ENCODE measurements around the gene AFF2.

GRCh38 chrX:149022485-149022884 lies 522.1 kb downstream of the AFF2 start:
- TF ChIP-seq, protein P1, sequence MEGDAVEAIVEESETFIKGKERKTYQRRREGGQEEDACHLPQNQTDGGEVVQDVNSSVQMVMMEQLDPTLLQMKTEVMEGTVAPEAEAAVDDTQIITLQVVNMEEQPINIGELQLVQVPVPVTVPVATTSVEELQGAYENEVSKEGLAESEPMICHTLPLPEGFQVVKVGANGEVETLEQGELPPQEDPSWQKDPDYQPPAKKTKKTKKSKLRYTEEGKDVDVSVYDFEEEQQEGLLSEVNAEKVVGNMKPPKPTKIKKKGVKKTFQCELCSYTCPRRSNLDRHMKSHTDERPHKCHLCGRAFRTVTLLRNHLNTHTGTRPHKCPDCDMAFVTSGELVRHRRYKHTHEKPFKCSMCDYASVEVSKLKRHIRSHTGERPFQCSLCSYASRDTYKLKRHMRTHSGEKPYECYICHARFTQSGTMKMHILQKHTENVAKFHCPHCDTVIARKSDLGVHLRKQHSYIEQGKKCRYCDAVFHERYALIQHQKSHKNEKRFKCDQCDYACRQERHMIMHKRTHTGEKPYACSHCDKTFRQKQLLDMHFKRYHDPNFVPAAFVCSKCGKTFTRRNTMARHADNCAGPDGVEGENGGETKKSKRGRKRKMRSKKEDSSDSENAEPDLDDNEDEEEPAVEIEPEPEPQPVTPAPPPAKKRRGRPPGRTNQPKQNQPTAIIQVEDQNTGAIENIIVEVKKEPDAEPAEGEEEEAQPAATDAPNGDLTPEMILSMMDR (IDR thresholded peaks at IDR 0.05), result no peak
- TF ChIP-seq POLR2A (IDR thresholded peaks at IDR 0.05), result no peak
